ENCODE data around the gene RAB7A.
"Not testable (repeated sequence)": the region's sequence is repeated elsewhere in the genome, so short reads cannot be mapped to it uniquely, and the experiment has no call there.

The RAB7A gene

DNA sequence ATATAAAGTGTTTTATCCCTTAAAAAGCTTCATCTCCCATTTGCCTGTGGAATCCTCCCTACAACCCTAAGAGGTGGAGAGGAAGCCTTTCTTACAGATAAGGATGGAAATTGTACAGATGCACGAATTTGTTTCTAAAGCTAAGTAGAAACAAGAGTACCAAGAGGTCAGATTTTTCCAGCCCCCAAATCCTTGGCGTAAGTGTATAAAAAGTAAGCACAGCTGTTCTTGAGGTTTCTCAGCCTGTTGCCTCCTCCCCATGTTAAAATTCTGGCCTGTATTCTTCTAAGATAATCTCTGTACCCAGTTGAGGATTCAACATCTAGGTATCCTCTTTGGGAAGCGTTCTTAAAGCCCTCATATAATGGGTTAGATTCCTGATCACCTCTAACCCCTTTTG is 34.9 kb downstream of the RAB7A start:
- no peak for DNase-seq

DNA sequence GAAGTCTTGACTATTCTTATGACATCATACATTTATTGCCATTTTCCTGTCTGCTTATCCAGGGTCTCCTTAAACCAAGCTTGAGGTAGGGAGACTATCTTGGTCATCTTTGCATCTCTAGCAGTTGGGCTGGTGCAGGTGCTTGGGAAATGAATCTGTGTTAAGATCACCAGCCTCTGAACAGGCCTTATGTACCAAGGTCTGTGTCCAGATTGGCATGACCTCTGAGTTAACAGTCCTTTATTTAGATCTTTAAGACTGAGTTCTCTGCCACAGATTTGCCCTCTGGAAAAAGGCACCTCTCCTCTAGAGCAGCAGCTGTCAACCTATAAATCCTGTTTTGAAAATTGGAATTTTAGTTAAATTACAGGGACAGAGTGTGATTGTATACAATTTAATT is 35.4 kb downstream of the RAB7A start:
- no peak for DNase-seq

DNA sequence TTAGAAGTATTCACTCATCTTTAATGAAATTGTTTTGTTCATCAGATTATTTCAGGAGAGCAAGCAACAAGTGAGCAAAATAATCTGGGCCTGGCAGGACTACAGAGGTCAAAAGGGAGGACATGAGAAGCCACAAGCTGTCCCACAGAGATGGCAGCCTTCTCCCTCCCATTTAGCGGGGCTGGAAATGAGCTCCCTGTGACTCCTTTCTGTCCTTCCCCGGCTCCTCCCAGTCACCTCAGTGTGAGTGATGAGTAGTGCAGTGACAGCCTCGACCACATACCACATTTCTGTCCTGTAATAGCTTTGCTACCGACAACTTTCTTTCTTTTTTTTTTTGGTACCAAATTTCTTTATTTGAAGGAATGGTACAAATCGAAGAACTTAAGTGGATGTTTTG is 38.0 kb downstream of the RAB7A start:
- DNase-seq = no peak

DNA sequence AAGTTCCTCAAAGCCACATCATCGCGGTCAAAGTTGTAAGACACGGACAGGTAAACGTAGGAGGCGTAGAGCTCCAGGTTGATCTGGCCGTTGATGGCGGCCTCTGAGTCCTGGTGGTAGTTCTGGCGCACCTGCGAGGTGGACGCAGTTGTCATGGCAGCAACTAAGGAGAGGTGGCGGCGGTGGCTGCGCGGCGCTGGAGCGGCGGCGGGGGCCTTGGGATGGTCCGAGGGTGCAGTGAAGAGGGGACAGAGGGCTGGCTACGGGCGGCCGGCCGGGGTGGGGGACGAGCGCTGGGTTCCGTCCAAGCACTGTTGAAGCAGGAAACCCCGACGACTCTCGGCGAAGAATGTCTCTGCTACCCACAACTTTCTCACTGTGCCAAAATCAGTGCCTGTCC is 38.9 kb downstream of the RAB7A start:
- no peak for DNase-seq

DNA sequence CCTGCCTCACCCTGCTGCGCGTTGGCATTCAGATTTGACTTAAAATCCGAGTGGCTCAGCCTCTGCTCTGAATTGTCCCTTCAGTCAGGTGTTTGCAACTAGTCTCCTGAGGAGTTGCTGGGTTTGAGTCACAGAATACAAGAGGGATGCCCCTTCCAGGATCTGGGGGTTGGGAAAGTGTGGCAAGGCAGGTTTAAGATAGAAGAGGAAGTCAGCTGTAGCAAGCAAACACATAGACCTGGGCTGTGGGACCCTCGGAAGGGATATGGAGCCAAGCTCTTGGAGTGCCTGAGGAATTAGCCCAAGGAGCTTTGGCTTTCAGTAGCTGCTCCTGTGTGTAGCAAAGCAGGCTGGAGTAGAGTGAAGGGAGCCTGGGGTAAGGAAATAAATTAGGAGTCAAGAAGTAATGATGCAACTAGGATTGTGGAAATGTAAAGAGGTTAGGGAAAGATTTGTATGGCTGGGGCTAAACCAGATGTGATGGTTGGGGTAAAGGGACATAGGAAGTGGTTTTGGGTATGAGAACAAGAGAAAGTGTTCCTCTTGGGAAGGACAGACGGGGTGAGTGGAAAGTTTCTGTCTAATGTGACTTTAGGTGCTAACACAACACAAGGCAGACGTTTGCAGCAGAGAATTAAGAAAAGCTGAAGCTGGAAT is 41.2 kb downstream of the RAB7A start:
- DNase-seq = no peak

DNA sequence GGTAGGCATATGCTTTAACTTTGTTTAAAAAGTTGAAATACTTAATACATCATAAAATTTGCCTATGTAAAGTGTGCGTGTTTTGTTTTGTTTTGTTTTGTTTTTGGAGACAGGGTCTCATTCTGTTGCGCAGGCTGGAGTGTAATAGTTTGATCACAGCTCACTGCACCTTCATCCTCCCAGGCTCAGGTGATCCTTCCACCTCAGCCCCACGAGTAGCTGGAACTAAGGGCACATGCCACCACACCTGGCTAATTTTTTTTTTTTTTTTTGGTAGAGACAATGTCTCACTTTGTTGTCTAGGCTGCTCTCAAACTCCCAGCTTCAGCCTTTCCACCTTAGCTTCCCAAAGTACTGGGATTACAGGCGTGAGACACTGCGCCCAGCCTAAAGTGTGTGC is 42.5 kb downstream of the RAB7A start:
- DNase-seq = no peak

DNA sequence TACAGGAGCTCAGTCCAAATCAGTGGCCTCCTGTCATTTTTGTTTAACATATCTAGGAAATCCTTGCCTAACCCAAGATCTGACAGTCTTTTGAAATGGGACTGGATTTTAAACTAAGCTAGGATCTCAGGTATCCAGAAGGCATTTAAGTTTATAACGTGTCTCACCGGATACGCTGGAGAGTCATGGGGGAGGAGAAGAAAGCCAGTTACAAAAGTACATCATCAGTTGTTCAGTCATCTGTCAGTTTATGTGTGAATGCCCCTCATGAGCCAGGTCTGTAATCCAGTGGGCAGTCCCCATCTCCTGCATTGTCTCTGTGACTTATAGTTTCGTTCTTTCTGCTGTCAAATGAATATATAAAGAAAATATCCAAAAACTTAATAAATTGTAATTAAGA is 44.4 kb downstream of the RAB7A start:
- no peak for DNase-seq

DNA sequence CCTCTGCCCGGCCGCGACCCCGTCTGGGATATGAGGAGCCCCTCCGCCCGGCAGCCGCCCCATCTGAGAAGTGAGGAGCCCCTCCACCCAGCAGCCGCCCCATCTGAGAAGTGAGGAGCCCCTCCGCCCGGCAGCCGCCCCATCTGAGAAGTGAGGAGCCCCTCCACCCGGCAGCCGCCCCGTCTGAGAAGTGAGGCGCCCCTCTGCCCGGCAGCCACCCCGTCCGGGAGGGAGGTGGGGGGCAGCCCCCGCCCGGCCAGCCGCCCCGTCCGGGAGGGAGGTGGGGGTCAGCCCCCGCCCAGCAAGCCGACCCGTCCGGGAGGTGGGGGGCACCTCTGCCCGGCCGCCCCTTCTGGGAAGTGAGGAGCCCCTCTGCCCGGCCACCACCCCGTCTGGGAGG is 47.2 kb downstream of the RAB7A start:
- DNase-seq = not testable (repeated sequence)

DNA sequence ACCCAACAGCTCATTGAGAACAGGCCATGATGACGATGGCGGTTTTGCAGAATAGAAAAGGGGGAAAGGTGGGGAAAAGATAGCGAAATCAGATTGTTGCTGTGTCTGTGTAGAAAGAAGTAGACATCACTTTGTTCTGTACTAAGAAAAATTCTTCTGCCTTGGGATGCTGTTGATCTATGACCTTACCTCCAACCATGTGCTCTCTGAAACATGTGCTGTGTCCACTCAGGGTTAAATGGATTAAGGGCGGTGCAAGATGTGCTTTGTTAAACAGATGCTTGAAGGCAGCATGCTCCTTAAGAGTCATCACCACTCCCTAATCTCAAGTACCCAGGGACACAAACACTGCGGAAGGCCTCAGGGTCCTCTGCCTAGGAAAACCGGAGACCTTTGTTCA is 47.6 kb downstream of the RAB7A start:
- not testable (repeated sequence) for DNase-seq

DNA sequence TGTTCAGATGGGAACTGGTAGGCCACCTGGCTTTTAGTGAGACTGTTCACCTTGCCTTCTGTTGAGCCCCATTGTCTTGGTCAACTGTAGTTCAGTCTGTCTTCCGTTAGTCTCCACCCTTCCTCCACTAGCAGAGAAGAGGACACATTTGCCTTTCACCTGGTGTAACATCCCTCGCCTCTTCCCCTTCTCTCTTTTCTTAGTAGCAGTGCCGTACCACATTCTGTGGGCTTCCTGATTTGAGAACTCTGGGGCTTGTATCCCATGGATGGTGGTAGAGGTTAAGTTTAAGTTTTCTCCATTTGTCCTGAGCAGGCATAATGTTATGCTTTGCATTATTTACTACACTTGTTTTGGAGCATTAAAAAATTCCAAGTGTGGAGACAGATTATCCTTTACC is 49.3 kb downstream of the RAB7A start:
- DNase-seq = no peak

DNA sequence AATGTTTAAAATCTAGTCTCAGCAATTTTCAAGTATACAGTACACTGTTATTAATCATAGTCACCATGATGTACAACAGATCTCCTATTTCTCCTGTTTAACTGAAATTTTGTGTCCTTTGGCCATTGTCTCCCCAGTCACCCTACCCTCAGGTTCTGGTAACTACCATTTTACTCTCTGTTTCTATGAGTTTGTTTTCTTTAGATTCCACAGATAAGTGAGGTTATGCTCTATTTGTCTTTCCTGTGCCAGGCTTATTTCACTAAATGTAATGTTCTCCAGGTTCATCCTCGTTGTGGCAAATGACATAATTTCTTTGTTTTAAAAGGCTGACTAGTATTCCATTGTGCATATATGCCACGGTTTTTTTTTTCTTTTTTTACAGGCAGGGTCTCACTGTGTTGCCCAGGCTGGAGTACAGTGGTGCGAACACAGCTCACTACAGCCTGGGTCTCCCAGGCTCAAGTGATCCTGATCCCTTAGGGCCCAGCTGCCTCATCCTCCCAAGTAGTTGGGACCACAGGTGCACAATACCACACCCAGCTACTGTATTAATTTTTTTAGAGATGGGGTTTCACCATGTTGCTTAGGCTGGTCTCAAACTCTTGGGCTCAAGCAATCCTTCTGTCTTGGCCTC is 50.0 kb downstream of the RAB7A start:
- DNase-seq = no peak

DNA sequence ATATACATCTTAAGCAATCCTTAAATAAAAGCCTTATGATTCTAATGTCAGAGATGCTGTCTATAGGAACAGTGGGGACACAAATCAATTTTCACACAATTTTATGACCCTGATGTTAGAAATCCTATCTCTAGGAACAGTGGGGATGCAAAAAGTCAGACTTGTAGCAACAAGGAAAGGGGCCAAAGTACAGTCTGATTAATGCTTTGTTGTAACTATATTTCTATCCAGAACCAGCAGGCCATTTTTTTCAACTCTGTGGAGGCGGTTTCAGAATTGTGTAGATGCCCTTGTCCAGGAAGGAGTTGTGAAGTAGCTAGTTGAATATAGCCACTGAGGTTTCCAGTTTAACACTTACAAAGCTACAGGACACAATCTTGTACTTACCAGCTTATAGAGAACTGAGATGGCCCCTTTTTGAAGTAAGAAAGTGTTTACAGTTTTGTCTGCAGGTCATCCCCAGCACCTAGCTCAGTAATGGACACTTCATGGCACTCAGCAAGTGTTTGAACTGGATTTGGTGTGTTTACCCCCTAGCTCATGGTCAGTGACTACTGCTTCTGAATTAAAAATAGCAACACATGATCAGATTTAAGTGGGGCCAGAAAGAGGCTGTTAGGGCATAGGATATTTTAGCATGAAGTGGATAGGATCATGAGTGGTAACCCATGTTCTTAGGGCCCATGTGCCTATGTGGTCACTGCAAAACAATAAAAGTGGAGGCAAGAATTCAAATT is 54.3 kb downstream of the RAB7A start:
- no peak for DNase-seq

DNA sequence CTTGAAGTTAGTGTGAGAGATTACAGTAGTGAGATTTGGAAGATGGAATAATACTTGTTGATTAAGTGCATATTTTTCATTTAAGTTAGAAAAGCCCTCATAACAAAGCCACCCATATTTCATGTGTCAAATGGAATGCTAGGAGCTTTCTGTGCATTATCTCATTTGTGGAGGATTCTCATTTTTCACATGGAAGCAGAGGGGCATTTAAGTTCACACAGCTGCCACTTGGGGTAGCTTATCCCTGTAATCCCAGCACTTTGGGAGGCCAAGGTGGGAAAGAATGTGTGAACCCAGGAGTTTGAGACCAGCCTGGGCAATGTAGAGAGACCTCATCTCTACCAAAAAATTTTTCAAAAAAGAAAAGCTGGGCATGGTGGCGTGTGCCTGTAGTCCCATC is 55.2 kb downstream of the RAB7A start:
- no peak for DNase-seq

DNA sequence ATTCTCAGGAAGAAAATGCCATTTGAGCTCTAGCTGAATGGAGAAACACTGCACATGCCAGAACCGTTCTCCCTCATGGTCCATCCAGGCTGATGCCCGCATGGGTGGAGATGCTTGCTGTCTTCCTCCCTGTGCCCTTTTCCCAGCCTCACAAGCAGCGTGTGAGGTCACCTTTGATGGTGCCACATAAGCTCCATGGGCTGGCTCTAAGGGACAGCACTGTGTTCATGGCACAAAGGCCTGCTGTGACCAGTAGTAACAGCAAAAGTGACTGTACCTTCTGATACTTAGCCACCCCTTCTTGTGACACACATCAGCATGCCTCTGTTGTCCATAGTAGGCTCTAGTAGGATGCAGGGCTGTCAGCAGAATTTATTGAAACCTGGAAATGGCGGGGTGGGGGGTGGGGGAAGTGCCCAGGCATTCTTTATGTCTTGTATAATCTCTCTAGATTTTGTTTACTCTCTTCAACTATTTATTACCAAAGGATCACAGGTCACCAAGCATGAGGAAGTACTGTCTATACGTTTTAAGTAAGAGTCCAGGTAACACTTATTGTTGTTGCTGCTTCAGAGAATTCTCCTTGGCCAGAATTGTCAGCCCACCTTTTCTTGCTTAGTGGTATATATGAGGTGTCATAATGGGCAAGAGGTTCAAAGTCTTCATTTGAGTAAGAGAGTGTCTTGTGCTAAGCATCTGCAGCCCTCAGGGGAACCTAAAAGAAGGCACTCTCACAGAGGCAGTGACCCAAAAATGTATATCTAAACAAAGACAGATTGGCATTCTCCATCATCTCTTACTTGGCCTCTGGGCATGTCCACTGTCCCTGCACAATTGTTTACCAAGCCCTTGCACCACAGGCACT is 56.5 kb downstream of the RAB7A start:
- DNase-seq = no peak

DNA sequence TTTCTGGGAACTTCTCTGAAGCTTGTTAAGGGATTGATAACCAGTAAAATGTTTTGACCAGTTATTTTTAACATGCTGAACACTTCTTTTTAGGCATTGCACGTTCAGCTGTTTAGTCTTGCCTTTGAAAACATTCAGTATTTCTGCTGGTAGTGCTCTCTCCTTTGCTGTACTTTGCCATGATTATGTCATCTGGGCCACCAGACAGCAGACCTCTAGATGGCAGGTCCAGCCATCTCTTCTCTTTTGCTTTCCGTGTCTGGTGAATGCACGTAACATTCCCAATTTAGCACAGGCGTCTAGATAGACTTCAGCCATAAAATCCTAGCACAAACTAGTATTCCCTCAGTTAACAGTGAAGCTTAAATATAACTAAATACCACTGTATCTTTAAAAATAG is 57.8 kb downstream of the RAB7A start:
- no peak for DNase-seq

DNA sequence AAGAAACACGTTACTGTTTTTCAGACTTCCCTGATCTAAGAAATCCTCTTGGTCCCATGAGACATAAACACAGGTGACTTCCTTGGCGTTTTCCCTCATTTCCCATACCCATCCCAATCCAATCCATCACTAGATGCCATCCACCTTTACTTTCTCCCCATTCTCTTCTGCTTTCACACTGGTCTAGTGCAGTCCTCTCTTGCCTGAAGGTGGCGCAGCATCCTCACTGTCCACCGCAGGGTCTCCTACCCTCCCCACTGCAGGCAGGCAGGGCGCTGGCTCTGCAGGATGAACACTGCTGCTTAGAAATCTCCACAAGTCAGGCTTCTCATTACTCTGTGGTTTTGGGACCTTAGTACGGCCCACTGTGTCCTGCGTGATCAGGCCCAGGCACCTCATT is 58.2 kb downstream of the RAB7A start:
- no peak for DNase-seq

DNA sequence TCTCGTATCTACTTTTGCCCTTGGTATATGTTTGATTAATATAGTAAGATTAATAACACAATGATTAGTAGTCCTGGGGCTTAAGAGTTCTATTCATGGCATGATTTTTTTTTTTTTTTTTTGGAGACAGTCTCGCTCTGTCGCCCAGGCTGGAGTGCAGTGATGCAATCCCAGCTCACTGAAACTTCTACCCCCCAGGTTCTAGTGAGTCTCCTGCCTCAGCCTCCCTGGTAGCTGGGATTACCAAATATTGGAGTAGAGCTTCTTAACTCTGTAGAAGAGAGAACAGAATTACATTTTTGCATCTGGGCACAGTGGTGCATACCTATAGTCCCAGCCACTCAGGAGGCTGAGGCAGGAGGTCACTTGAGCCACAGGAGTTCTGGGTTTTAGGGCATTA is 58.9 kb downstream of the RAB7A start:
- no peak for DNase-seq

DNA sequence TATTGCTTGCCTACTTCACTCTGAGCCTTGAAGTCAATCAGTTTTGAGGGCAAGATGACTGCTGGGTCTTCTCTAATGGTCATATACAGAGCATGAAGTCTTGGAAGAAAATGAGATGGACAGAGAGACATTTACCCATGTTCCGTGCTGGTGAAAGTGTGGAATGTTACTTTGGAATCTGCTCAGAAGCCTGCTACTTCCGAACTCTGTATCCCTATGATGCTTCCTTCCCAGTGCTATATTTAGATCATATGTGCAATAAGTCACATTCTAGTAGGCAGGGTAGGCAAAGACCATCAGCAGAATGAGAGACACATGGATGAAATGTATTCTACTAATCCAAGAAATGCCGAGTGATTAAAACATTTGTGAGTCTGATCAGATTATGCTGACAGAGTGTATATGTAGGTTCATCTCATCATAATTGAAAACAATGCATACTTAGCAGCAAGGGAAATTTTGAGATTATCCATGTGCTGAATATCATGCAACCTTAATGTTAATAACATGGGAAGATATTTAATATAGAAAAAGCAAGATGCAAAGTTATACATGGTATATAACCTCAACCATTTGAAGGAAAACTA is 60.5 kb downstream of the RAB7A start:
- DNase-seq = peak; percentile 57

DNA sequence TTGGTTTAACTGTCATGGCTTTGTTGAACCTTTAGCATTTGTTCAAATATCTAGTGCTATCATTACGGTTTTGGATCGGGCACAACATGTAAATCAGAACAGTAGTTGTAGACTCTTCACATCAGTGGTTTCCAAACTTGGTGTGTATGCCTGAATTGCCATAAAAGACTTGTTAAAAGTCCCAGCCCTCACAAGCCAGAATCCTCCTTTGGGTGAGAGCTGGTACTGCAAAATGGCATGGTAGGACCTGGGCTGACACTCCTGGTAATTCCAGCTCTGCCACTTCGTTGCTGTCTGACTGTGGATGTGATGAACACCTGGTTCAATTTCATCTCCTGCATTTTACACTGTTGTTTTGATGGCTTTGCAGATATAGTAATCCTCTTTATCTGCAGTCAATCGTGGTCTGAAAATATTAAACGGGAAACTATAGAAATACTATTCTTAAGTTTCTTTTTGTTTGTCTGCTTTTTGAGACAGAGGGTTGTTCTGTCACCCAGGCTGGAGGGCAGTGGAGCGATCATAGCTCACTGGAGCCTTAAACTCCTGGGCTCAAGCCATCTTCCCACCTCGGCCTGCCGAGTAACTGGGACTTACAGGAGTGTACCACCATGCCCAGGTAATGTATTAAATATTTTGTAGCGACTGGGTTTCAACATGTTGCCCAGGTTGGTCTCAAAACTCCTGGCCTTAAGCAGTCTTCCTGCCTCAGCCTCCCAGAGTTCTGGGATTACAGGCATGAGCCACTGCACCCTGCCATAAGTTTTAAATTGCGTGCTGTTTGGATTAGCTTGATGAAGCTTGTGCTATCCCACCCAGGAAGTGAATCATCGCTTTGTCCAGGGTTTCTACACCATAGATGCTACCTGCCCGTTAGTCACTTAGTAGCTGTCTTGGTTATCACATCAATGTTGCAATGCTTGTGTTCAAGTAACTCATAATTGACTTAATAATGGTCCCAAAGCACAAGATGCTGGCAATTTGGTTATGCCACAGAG is 61.6 kb downstream of the RAB7A start:
- peak; percentile 18 for DNase-seq

DNA sequence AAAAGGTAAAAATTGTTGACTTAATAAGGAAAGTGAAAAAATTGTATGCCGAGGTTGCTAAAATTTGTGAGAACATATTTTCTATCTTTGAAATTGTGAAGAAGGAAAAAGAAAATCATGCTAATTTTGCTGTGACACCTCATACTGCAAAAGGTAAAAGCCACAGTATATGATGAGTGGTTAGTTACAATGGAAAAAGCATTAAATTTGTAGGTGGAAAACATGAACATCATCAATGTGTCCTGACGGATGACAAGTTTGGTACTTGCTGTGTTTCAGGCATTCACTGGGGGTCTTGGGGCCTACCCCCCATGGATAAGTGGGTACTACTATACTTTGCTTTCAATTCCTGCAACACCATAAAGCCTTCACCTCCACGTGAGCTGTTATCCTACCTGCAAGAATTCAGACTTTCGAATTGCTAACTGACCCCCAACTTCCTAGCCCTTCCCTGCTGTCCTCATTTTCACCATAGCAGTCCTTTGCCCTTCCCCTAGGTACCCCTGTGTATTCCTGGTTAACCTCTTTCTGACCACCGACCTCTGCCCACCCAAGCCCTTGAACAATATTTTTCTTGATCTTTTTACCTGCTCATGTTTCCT is 62.4 kb downstream of the RAB7A start:
- no peak for DNase-seq

DNA sequence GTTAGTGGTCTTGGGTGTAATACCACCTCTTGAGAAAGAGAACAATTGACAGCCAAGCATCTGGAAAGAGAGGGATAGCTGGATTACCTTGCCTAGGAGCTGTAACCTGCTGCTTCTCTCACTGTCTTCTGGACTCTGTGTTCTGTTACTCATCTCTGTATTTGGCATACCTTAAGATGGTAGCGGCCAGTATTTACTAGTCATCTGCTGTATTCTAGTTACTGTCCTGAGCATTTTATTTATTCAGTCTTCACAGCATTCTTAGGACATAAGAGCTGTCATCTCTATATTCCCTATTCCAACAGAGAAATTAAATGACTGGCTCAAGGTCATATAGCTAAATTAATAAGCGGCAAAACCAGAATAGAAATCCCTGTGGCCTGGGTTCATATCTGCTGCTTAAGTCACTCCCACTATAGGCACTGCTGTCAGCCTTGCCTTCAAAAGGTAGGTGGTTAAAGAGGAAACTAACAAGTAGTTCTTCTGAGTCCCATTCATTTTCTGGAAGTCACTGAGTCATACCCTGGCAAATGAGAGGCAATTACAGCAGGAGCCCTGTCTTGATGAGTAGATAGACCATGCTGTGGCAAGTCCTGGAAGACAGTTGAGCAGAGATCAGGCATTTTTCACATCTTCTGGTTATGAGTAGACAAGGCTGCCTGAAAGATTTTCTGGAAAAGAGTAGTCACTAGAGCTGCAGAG is 68.2 kb downstream of the RAB7A start:
- DNase-seq = peak; percentile 84
